Upper lobe of left lung (tissue), 6 donors: Measurements from ENCODE around the gene RASSF3. TPM values are rescaled to one million over a fixed set of nuclear protein-coding genes. Genes with fewer than 3 reads are reported as not detected.

Experiments used
- ATAC-seq, 2 donors: fragments of 200-7000 bp; cut with Tn5 transposase; one replicate each; pipeline ENCODE4 v1.9.1; 2022; ENCODE audit warnings: mild to moderate bottlenecking in 2 of 2, moderate library complexity in 2 of 2; ENCODE audit not compliant: low FRiP score in 2 of 2
- DNase-seq, 2 donors: peaks; one replicate each; pipeline ENCODE4 v3.0.0-alpha.2; 2019 to 2020
- H3K27ac ChIP-seq, 4 donors: fragments of 200-600 bp; sonication (generic); one replicate each; pipeline ENCODE4 v1.5.1; 2016 to 2019
- H3K27me3 ChIP-seq, 4 donors: fragments of 200-600 bp; sonication (generic); one replicate each; pipeline ENCODE4 v1.5.1; 2017 to 2019
- H3K36me3 ChIP-seq, 4 donors: fragments of 200-600 bp; sonication (generic); one replicate each; pipeline ENCODE4 v1.5.1; 2016 to 2019
- H3K4me1 ChIP-seq, 4 donors: fragments of 200-600 bp; sonication (generic); one replicate each; pipeline ENCODE4 v1.5.1; 2018 to 2019
- H3K4me3 ChIP-seq, 4 donors: fragments of 200-600 bp; sonication (generic); one replicate each; pipeline ENCODE4 v1.5.1; 2017 to 2019; ENCODE audit warnings: mild to moderate bottlenecking in 2 of 4, moderate library complexity in 1 of 4
- H3K9me3 ChIP-seq, 4 donors: fragments of 200-600 bp; sonication (generic); one replicate each; pipeline ENCODE4 v1.5.1; 2018 to 2019
- EP300 ChIP-seq, 4 donors: sonication (generic); formaldehyde crosslinking; IDR thresholded peaks; one replicate each; pipeline ENCODE4 v1.5.1; 2017; ENCODE audit warnings: antibody characterized with exemption in 4 of 4, control low read depth in 2 of 4
- POLR2A ChIP-seq, 4 donors: fragments of 450-650 bp; IDR thresholded peaks; one replicate each; pipeline ENCODE4 v1.5.1; 2016 to 2017; ENCODE audit warnings: antibody characterized with exemption in 4 of 4, mild to moderate bottlenecking in 2 of 4
- POLR2AphosphoS5 ChIP-seq, 2 donors: sonication (generic); formaldehyde crosslinking; IDR thresholded peaks; one replicate each; pipeline ENCODE4 v1.5.1; 2017; ENCODE audit warnings: antibody characterized with exemption in 2 of 2
- WGBS, 2 donors: methylation state at CpG; one replicate each; pipeline ENCODE4 v1.1.5; 2017 to 2018; 5-methylcytosine and 5-hydroxymethylcytosine counted together
- total RNA-seq, 6 donors: library from RNA; depleted of rRNA in 4 of 6; stranded (reverse); fragments of >200 nt in 4 of 6; gene quantifications; one replicate each; pipeline versions ENCODE4 v1.1.0 to v1.2.1, GENCODE V29; 2016 to 2021
- TF ChIP-seq, protein P1 (sequence below), 6 experiments: fragments of 450-650 bp in 4 of 6; fragments of 200-600 bp in 2 of 6; sonication (generic) in 2 of 6; IDR thresholded peaks; one replicate each; pipeline ENCODE4 v1.5.1; 2016 to 2019; ENCODE audit warnings: antibody characterized with exemption in 6 of 6
- donor health status: DM: no; HTN: no; CAD: no; lungs with moderate emphysema.
- donor health status: DM: no; HTN: yes; CAD: no; lungs with severe emphysema.

Gene RASSF3
- total RNA-seq, 6 donors from 2014 or later, result 25.0 to 104 (median 46.0) TPM

DNA sequence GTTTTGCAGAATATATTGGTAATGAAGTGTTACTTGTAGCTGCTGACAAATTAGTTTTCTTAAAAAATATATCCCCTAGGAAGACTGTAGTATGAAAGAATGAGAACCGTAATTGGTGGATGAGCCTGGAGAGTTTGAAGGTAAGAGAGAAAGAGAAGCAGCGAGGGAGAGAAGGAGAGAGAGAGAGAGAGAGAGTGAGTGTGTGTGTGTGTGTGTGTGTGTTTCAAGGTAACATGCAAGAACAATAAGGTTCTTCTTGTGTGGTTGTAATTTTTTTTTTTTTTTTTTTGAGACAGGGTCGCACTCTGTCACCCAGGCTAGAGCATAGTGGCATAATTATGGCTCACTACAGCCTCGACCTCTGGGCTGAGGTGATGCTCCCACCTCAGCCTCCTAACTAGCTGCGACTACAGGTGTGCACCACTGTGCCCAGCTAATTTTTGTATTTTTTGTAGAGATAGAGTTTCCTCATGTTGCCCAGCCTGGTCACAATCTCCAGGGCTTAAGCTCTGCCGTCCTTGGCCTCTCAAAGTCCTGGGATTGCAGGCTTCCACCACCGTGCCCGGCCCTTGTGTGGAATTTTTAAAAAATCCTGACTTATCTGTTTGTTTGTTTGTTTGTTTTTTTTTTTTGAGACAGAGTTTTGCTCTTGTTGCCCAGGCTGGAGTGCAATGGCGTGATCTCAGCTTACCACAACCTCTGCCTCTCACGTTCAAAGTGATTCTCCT, 73.7 kb downstream of the RASSF3 start:
- Histone ChIP-seq H3K27me3 (no peaks in the 10 kb centered on the region), H3K9me3 (no peaks in the 10 kb centered on the region), H3K4me1 (peaks cover 39 to 59% (median 45%) of the 10 kb centered on the region in 4 donors), H3K27ac (peak overlapping the region; percentile 10 to 72 (median 40)), H3K4me3 (no peak overlapping the region), H3K36me3 (peaks cover 4 to 35% (median 16%) of the 10 kb centered on the region in 4 donors)
- TF ChIP-seq EP300 (IDR thresholded peaks at IDR 0.05) (no peak), POLR2AphosphoS5 (IDR thresholded peaks at IDR 0.05) (no peak), POLR2A (IDR thresholded peaks at IDR 0.05) (no peak)
- TF ChIP-seq, protein P1, sequence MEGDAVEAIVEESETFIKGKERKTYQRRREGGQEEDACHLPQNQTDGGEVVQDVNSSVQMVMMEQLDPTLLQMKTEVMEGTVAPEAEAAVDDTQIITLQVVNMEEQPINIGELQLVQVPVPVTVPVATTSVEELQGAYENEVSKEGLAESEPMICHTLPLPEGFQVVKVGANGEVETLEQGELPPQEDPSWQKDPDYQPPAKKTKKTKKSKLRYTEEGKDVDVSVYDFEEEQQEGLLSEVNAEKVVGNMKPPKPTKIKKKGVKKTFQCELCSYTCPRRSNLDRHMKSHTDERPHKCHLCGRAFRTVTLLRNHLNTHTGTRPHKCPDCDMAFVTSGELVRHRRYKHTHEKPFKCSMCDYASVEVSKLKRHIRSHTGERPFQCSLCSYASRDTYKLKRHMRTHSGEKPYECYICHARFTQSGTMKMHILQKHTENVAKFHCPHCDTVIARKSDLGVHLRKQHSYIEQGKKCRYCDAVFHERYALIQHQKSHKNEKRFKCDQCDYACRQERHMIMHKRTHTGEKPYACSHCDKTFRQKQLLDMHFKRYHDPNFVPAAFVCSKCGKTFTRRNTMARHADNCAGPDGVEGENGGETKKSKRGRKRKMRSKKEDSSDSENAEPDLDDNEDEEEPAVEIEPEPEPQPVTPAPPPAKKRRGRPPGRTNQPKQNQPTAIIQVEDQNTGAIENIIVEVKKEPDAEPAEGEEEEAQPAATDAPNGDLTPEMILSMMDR (IDR thresholded peaks at IDR 0.05), result no peak
- ATAC-seq (no peak), DNase-seq (no peak)
- WGBS, 2 donors, result 89% methylated on average over 10 of the region's 10 CpGs

DNA sequence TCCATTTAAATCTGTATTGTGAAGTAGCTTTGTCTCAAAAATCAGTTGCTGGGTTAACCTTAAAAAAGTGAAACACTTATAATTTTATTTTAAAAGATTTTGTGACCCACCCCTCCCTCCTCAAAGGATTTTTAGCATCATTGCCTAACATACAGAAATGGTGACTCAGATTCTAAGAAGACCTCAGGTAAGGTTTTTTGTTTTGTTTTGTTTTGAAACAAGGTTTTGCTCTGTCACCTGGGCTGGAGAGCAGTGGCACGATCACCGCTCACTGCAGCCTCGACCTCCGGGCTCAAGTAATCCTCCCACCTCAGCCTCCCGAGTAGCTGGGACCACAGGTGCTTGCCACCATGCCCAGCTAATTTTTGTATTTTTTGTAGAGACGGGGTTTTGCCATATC, 74.8 kb downstream of the RASSF3 start:
- Histone ChIP-seq H3K27ac (peak overlapping the region; percentile 1 to 72 (median 28)), H3K4me3 (no peak overlapping the region), H3K27me3 (no peaks in the 10 kb centered on the region), H3K4me1 (peaks cover 28 to 48% (median 35%) of the 10 kb centered on the region in 4 donors), H3K9me3 (no peaks in the 10 kb centered on the region), H3K36me3 (peaks cover 4 to 39% (median 16%) of the 10 kb centered on the region in 4 donors)
- WGBS, 2 donors, result 88 to 97% methylated on average over 6 of the region's 6 CpGs
- DNase-seq (no peak), ATAC-seq (no peak)
- no peak for TF ChIP-seq POLR2AphosphoS5 (IDR thresholded peaks at IDR 0.05)

DNA sequence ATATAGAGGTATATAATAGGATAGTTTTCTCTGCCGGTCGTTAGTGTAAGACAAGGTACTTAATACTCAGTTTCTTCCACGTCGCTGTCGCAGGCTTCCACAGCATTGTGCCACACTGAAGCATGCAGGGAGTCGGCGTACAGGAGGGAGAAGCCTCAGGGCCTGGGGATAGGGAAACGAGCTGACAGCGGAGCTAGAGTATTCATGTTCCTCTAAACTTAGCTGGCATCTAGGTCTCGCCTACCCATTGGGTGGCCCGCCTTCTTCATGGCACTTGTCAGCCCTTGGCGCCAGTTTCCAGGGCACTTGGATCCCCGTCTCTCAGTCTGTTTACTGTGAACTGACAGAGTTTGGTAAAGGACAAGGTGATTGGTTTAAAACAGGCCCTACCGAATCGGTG, 75.3 kb downstream of the RASSF3 start:
- no peak overlapping the region for H3K4me3 ChIP-seq
- DNase-seq (no peak), ATAC-seq (no peak)
- peak overlapping the region in 1 of 4 donors; percentile 72 for H3K27ac ChIP-seq
- peaks cover 23 to 43% (median 30%) of the 10 kb centered on the region in 4 donors for H3K4me1 ChIP-seq
- no peak for TF ChIP-seq EP300 (IDR thresholded peaks at IDR 0.05)
- no peak for TF ChIP-seq POLR2A (IDR thresholded peaks at IDR 0.05)
- TF ChIP-seq, protein P1 (IDR thresholded peaks at IDR 0.05), result no peak
- TF ChIP-seq POLR2AphosphoS5 (IDR thresholded peaks at IDR 0.05), result no peak
- peaks cover 4 to 39% (median 16%) of the 10 kb centered on the region in 4 donors for H3K36me3 ChIP-seq
- 92 to 95% methylated on average over 15 of the region's 15 CpGs for WGBS, 2 donors
- H3K9me3 ChIP-seq, result no peaks in the 10 kb centered on the region
- no peaks in the 10 kb centered on the region for H3K27me3 ChIP-seq

DNA sequence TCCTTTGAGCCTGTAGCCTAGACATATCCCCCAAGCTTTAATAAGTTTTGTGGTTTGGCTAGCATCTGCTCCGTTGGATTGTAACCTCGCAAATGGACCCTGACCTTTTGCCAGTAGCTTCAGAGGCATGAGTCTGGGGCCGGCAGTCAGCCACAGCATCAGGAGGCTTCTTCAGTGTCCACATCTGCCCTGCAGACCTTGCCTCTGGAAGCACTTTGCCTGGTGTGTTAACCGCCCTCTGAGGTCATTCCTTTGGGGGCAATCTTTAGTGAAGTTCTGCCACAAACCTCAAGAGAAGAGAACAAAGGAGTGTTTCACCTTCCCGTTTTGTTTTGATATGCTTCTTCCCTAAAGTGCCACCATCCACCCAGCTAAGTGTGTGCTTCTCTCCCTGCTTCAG, 77.5 kb downstream of the RASSF3 start:
- Histone ChIP-seq H3K4me3 (no peak overlapping the region), H3K36me3 (peaks cover 4 to 47% (median 16%) of the 10 kb centered on the region in 4 donors), H3K4me1 (peaks cover 13 to 36% (median 26%) of the 10 kb centered on the region in 4 donors), H3K27ac (peak overlapping the region in 2 of 4 donors; percentile 42 to 46), H3K9me3 (no peaks in the 10 kb centered on the region), H3K27me3 (no peaks in the 10 kb centered on the region)
- TF ChIP-seq, protein P1 (IDR thresholded peaks at IDR 0.05), result no peak
- TF ChIP-seq EP300 (IDR thresholded peaks at IDR 0.05) (no peak), POLR2AphosphoS5 (IDR thresholded peaks at IDR 0.05) (no peak), POLR2A (IDR thresholded peaks at IDR 0.05) (no peak)
- 41 to 58% methylated on average over 5 of the region's 5 CpGs for WGBS, 2 donors
- ATAC-seq (peak in 1 of 2 donors; percentile 42), DNase-seq (no peak)

DNA sequence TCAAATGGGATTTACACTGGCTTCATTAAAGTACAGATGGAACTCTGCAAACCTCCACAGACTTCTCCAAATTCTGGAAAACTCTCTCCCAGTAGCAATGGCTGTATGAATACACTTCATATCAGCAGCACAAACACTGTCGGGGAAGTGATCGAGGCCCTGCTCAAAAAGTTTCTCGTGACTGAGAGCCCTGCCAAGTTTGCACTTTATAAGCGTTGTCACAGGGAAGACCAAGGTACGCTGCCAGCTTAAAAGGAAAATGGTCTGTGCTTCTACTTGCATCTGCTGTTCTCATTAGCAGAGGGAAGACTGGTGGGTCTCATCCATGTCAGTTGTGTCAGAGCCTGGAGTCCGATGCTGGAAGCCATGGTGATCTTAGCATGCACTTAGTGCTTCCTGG, 77.9 kb downstream of the RASSF3 start:
- ATAC-seq (no peak), DNase-seq (peak in 1 of 2 donors; percentile 37)
- H3K36me3 ChIP-seq, result peaks cover 4 to 49% (median 16%) of the 10 kb centered on the region in 4 donors
- no peaks in the 10 kb centered on the region for H3K9me3 ChIP-seq
- no peak overlapping the region for H3K4me3 ChIP-seq
- no peaks in the 10 kb centered on the region for H3K27me3 ChIP-seq
- 50 to 64% methylated on average over 5 to 6 of the region's 6 CpGs for WGBS, 2 donors
- H3K27ac ChIP-seq, result peak overlapping the region in 2 of 4 donors; percentile 42 to 46
- TF ChIP-seq EP300 (IDR thresholded peaks at IDR 0.05), result no peak
- TF ChIP-seq POLR2AphosphoS5 (IDR thresholded peaks at IDR 0.05), result no peak
- TF ChIP-seq, protein P1 (IDR thresholded peaks at IDR 0.05), result no peak
- TF ChIP-seq POLR2A (IDR thresholded peaks at IDR 0.05), result no peak
- H3K4me1 ChIP-seq, result peaks cover 9 to 32% (median 22%) of the 10 kb centered on the region in 4 donors
